C4-2B (cell line): ENCODE results near the gene MARCHF2.

Source experiments
- H3K27ac ChIP-seq: fragments of 450-650 bp; 2 replicates; pipeline ENCODE4 v1.5.1; 2017
- CTCF ChIP-seq: fragments of 450-650 bp; conservative IDR thresholded peaks from 2 replicates; pipeline ENCODE4 v1.5.1; 2017; ENCODE audit warnings: mild to moderate bottlenecking
- ZFX ChIP-seq: fragments of 450-650 bp; IDR thresholded peaks from 2 replicates; pipeline ENCODE4 v1.6.1; 2017

Gene MARCHF2

GRCh38 chr19:8481201-8481600 is 68.1 kb downstream of the MARCHF2 start:
- no peak for TF ChIP-seq CTCF
- H3K27ac ChIP-seq: peak overlapping the region; percentile 74

- TF ChIP-seq CTCF (no peak), ZFX (no peak)
- peak overlapping the region; percentile 74 for H3K27ac ChIP-seq
Observed at GRCh38 chr19:8481616-8482015, 68.5 kb downstream of the MARCHF2 start.

GRCh38 chr19:8482696-8483095 is 69.6 kb downstream of the MARCHF2 start:
- H3K27ac ChIP-seq: no peak overlapping the region
- TF ChIP-seq ZFX (no peak), CTCF (no peak)

GRCh38 chr19:8483165-8483564 is 70.1 kb downstream of the MARCHF2 start:
- TF ChIP-seq ZFX (no peak), CTCF (no peak)

GRCh38 chr19:8484331-8484894 is 71.3 kb downstream of the MARCHF2 start:
- H3K27ac ChIP-seq: no peak overlapping the region
- TF ChIP-seq CTCF: no peak
- no peak for TF ChIP-seq ZFX

More at GRCh38 chr19:8483165-8483564, 70.1 kb downstream of the MARCHF2 start:
- no peak overlapping the region for H3K27ac ChIP-seq

GRCh38 chr19:8485561-8486371 is 72.7 kb downstream of the MARCHF2 start:
- H3K27ac ChIP-seq: no peak overlapping the region
- no peak for TF ChIP-seq CTCF
- no peak for TF ChIP-seq ZFX

- H3K27ac ChIP-seq: no peak overlapping the region
- TF ChIP-seq CTCF (no peak), ZFX (no peak)
Observed at GRCh38 chr19:8486661-8487136, 73.6 kb downstream of the MARCHF2 start.
